DMS 273 (cell line): ENCODE results near the gene GNE.
"Not testable (repeated sequence)": the region's sequence is repeated elsewhere in the genome, so short reads cannot be mapped to it uniquely, and the experiment has no call there.

Experiments
- DNase-seq: peaks from one replicate; lab custom pipeline; 2025; ENCODE audit not compliant: unreplicated experiment; lab: John Stamatoyannopoulos, UW

Gene GNE, protein sequence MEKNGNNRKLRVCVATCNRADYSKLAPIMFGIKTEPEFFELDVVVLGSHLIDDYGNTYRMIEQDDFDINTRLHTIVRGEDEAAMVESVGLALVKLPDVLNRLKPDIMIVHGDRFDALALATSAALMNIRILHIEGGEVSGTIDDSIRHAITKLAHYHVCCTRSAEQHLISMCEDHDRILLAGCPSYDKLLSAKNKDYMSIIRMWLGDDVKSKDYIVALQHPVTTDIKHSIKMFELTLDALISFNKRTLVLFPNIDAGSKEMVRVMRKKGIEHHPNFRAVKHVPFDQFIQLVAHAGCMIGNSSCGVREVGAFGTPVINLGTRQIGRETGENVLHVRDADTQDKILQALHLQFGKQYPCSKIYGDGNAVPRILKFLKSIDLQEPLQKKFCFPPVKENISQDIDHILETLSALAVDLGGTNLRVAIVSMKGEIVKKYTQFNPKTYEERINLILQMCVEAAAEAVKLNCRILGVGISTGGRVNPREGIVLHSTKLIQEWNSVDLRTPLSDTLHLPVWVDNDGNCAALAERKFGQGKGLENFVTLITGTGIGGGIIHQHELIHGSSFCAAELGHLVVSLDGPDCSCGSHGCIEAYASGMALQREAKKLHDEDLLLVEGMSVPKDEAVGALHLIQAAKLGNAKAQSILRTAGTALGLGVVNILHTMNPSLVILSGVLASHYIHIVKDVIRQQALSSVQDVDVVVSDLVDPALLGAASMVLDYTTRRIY

DNA sequence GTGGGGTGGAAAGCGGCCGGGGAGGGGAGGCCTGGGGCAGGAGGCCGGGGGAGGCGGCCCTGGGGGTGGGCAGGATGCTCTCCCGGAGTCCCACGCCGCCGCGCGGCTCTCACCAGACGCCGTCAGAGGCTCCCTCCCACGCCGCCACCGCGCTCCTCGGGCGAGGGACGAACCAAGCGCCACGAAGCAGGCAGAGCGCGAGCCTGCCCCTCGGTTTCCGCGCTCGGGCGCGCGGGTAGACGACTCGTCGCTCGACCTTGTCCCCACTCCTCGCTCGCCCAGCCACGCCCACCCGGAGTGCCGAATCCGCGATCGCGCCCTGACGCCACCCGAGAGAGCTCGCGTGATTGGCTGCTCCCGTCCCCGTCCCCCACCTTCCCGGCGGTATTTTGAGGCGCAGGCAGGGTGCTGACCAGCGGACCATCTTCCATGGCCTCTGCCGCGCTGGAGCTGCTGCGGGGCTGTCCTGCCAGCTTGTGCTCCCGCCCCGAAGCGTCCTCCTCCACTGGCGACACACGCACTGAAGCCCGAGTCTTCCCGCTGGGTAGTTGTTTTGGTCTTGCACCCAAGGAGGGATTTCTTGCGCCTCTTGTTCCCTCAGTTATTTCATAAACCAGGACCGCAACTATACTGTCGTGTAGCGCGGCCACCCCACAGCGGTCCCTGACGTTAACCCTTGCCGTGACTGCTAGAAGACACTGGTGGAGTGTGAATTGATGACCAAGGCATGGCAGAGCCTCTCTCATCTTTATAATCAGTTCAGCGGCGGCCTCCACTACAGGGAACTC, at the start of gene GNE:
Gene GNE (minus strand): TSS at position 241 of the 788 bp plus-strand sequence. CDS start 9,093 bp downstream, outside the sequence.
- DNase-seq, result peak; percentile 98

DNA sequence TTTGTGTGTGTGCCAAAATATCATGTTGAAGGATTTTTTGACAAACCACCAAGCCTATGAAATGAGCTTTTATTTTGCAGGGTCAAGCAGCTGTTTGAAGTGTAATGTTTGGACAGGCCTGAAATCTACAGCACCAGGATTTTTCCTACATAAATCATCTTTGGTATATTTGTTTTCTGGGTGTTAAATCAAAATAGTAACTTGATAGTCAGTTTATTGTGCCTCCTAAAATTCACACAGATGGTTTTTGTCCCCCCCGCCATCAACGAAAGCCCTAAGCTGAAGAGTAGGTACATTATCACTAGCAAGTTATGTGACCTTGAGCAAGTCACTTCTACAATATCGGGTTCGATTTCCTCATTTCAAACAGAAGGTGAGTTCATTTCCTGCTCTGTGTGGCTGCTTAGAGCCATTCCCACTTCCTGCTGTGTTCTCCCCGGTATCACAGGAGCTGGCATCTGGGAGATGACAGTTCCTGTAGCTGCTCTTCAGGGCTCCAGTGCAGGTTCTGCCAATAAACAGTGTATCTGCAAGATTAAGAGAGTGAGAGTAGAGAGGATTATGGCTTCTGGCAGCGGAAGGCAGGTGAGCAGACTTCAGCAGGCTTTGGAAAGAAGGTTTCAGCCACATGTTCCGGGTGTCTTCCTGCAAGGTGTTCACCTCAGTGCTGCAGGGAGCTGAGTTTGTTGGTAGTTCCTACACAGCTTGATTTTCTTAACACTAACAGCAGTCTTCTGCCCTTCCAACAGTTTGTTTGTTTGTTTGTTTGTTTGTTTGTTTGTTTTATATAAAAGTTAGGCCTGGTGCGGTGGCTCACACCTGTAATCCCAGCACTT, 48.4 kb upstream of the GNE start:
- DNase-seq, result no peak

DNA sequence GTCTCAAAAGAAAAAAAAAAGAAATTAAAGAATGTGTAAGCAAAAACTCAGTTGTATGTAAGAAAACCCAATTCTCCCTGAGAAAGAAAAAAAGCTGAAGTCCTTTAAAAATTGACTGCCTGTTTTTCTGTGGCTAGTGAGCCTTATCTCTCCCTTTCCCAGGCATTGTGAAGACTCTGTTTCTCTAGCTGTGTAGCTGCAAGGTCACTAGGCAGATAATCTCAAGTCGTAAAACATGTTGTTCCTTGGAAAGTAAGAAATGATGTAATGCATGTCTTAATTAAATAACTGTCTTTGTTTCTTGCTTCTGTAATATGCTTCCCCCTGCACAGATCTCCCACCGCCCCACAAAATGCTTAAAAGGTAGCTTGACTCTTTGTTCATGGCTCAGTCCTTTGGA, 46.1 kb upstream of the GNE start:
- DNase-seq, result not testable (repeated sequence)

DNA sequence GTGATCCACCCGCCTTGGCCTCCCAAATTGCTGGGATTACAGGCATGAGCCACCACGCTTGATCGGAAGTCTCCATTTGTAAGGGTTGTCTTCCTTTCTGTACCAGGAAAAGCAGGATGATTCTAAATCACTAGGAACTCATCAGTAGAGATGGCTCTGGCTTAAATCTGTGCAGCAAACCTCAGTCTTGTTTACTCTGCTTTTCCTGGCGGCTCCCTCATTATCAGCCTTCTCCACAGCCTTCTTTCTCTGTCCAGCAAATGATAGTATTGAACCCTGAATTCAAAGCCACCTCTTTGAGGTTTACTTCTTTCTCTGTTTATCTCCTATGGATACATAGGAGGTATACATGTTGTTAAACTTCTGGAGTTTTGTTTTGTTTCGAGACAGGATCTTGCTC, 43.0 kb upstream of the GNE start:
- no peak for DNase-seq

DNA sequence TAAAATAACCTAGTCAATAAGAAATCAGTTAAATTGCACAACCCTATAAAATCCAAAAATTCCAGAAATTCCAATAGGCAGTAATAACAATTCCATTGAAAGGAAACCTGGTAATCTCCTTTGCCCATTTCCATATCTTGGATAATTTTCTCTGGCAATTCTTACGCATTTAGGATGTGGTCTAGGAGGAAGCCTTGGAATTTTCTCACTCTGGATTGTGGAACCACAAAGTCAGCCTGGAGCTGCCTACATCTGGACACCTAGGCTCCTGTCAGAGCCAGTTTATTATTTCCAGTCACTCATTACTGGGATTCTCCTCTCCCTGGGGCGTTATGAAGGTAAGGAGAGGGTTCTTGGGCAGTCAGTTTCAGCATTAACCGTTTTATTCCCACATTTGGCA, 40.3 kb upstream of the GNE start:
- no peak for DNase-seq

DNA sequence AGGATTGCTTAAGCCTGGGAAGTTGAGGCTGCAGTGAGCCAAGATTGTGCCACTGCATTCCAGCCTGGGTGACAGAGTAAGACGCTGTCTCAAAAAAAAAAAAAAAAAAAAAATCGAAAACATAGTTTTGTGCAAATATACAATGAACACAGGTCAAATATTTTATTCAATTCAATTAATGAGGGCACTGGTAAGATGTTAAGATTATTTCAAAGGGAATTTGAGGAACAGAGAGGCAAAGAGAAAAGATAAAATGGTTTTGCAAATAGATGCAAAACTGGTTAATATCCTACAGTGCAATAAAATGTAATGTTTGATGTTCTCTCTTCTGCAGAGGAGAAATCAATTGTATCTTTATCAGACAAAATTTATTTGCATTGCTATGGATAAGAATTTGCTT, 39.5 kb upstream of the GNE start:
- no peak for DNase-seq

DNA sequence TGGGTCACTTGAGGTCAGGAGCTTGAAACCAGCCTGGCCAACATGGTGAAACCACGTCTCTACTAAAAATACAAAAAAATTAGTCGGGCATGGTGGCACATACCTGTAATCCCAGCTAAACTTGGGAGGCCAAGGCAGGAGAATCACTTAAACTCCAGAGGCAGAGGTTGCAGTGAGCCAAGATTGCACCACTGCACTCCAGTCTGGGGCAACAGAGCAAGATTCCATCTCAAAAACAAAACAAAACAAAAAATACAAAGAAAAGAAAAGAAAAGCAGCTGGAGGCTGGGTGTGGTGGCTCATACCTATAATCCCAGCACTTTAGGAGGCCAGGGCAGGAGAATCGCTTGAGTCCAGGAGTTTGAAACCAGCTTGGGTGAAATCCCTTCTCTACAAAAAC, 36.7 kb upstream of the GNE start:
- not testable (repeated sequence) for DNase-seq

DNA sequence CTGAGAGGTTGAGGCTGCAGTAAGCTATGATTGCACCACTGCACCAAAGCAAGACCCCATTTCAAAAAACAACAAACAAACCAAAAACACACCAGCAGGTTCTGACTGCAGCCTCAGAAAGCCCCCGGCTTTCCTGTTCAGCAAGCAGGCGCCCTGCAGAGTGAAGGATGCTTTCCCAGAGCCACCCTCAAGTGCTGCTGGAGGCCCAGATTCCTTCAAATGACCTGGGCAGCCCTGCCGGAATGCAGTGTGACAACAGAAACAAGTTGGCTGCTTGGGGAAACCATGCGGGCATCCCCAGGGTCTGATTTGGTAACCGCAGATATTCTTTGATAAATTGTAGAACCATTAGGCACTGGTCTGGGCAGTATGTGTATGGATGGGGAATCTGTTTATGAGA, 35.7 kb upstream of the GNE start:
- no peak for DNase-seq

DNA sequence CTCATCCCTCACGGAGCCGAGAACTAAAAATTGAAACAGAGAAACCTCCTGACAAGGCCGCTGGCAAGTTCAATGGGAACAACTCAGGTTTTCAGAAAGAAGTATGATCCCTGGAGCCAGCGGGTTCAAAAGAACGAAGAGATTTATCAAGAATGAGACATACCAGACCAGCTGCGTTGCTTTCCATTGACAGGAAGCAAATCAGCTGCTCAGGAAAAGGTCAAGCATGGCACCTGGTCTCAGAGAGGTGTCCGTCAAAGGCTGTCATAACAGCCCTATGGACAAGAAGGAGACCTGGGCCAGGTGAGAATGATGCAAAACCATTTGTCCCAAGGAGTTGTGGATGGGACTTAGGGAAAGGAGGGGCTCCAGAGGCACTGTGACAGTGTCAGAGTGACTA, 34.9 kb upstream of the GNE start:
- no peak for DNase-seq

DNA sequence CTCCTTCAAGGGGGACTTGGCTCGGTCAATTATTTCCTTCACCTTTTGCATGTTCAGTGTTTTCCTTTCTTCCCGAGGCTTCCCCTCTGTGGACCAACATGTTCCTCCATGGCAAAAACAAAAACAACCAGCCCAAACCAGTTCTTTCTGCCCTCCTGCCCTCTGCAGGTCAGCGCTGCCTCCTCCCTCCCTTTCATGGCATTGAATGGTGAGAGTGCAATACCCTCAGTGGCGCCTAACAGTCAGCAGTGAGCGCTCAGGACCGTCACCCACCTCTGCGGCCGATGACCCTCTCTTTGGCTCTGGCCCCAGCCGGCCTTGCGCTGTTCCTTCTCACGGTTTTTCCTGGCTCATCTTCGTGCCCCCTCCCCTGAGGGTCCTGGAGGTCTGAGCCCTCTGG, 34.4 kb upstream of the GNE start:
- DNase-seq, result no peak

DNA sequence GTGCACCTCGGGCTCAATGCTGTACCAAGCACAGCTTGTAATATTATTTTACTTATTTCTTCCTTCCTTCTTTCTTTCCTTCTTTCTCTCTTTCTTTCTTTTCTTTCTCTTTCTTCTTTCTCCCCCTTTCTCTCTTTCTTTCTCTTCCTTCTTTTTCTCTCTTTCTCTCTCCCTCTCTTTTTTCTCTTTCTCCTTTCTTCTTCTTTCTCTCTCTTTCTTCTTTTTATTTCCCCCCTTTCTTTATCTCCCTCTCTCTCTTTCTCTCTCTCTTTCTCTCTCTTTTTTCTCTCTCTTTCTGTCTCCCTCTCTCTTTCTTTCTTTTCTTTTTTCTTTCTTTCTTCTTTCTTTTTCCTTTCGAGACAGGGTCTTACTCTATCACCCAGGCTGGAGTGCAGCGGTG, 32.7 kb upstream of the GNE start:
- DNase-seq, result no peak

DNA sequence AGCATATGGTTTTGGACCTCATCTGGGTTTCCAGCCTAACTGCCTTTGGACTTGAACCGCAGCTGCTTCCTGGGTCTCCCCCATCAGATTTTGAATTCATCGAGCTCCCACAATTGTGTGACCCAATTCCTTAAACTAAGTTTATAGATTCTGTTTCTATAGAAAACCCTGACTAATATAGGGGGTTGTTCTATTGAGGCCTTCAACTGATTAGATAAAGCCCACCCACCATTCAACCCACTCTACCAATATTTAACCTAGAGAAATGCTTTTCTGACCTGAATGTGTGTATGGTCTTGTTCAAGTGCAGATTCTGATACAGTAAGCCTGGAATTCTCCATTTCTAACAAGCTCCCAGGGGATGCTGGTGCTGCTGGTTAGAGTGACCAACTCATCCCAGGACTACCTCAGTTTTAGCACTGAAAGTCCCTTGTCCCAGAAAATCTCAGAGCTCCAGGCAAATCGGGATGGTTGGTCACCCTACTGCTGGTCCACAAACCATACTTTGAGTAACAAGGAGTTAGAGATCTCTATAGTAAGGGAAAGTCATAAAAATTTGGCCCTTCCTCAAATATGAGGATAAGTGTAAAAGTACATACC, 31.7 kb upstream of the GNE start:
- no peak for DNase-seq

DNA sequence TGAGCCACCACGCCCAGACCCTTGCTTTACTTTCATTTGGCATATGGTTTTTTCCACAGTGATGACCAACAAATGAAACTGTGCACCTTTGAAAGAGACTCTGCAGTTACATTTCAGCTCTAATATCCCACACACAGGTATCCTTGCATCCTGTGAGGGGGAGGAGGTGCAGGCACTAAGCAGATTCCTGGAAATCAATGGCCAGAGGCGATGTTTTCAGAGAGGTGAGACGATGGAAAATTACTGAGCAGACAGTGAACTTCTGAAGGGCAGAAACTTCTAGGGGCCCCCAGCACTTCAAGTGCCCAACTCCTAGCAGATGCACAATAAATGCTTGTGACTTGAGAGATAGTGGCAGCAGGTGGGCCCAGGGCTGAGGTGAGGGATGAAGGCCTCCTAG, 29.8 kb upstream of the GNE start:
- DNase-seq, result no peak

DNA sequence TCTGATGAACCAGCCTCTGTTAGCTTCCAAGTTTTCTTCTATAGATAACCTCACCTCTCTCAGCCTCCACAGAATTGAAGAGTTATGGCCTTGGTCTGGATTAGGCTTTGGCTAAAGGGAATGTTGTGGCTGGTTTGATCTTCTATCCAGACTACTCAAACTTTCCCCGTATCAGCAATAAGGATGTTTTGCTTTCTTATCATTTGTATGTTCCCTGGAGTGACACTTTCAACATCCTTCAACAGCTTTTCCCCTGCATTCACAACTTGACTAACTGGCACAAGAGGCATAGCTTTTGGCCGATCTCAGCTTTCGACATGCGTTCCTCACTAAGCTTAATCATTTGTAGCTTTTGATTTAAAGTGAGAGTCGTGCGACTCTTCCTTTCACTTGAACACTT, 28.1 kb upstream of the GNE start:
- DNase-seq, result no peak

DNA sequence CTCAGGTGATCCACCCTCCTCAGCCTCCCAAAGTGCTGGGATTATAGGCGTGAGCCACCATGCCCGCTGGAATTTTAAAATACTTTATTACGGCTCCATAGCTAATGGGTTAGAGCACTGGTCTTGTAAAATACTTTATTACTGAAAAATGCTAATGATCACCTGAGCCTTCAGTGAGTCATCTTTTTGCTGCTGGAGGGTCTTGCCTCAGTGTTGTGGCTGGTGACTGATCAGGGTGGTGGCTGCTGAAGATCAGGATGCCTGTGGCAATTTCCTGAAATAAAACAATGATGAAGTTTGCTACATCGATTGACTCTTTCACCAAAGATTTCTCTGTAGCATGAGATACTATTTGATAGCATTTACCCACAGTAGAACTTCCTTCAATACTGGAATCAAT, 26.0 kb upstream of the GNE start:
- DNase-seq, result no peak

DNA sequence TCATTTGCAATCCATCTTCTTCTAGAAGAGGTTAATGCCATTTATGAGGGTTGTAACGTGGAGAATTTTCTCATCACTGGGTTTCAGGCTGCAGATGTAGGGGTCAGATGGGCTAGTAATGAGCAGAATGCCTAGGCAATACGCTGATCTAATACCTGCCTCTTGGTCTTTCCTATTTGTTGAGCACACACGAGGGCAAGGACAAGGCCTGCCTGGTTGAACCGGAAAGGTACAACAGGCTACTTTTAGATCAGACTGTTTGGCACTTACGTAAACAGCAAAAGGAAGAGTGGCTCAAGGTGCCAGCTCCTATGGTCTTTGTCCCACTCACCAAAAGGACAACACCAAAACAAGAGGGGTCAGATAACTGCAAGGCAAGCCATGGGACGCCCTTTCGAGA, 24.0 kb upstream of the GNE start:
- DNase-seq, result no peak

DNA sequence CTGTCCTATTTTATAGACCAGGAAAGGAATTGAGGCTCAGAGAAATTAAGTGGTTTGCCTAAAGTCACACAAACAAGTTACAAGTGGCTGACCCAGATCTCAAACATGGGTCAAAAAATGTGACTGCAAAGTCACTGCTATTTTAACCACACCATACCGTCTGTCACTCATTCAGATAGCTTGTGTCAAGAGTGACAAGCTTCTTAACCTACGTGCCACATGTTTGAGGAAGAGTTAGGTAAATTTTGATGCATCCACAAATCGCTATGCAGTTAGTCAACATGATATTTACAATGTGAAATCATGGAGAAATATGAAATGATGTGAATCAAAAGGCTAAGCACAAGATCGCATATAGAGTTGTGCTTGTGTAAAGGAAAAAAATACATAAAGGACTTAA, 22.7 kb upstream of the GNE start:
- DNase-seq, result no peak

DNA sequence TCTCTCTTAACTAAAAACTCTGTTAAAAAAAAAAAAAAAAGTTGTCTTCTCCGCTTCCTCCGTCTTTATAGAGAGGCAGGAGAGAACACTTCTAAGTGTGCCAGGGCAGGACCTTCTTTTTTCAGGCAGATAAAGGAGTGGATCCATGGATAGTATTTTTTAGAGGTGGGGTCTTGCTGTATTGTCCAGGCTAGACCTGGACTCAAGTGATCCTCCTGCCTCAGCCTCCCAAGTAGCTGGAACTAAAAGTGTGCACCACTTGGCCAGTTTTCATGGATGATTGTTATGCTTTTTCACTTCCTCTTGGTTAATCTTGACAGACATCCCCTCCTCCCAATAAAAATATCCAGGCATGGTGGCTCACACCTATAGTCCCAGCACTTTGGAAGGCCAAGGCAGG, 20.0 kb upstream of the GNE start:
- no peak for DNase-seq

DNA sequence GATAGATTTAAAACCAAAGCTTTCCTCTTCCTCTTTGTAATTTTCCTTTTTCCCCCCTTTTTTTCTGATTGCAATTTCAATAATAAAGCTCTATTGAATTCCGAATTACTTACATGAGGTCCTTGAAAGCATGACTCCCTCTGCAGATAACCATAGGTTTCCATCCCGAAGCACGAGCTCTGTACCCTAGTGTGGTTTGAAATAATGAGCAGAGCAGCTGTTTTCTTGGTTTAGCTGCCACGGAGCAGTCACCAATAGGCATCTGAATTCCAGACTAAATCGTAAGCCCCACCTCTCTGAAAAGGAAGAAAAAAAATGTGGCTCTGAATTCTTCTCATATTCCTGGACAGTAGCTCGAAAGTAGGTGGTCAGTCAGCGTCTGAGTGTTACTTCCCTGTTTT, 18.5 kb upstream of the GNE start:
- peak; percentile 76 for DNase-seq

DNA sequence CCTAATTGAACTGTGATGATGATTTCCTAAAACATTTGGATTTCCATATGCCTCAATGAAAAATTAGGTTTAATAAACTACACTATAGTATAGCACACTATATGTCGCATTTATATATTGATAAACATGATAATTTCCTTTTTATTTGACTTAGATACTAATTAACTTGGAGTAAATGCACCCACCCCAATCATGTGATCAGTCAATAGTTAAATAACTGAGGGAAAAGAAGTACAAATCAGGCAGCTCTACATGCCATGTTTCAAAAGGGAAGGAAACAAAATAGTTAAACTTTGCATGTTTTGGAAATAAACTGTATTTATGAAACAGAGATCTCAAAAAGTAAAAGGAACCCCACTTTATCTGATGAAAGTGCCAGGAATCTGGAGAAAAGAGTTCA, 18.0 kb upstream of the GNE start:
- DNase-seq, result no peak

DNA sequence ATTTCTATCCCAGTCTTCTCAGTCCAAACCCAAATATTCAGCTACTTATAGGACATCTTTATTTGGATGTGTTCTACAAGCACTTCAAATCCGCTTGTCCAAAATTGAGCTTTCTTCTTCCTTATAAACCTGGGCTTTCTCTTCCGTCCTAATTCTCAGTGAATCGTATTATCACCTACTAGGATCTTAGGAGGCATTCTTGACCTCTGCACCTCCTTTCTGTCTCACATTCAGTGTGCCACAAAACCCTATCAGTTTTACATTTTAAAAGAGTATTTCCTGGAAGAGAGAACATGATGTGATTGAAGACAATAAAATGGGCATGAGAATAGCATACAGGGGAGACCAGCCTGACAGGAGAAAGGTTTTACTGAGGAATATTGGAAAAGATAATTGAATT, 16.8 kb upstream of the GNE start:
- DNase-seq, result no peak
